Fibroblast of pulmonary artery (primary cell): ENCODE measurements around the gene DKK3.
A peak's percentile ranks its signal among the peaks of the same experiment; 100 is the strongest.

Source experiments
- DNase-seq: peaks from one replicate; pipeline ENCODE4 v3.0.0-alpha.2; 2010; ENCODE audit warnings: low read depth
- H3K4me3 ChIP-seq: replicated peaks from 2 replicates; pipeline ENCODE4 v1.5.1; 2011; ENCODE audit warnings: low read depth, mild to moderate bottlenecking, control low read depth, low read length, moderate library complexity
- TF ChIP-seq, protein P1 (sequence below): IDR thresholded peaks from 2 replicates; pipeline ENCODE4 v1.5.1; 2011; ENCODE audit warnings: mild to moderate bottlenecking, control low read depth, low read length, inconsistent platforms; ENCODE audit errors: missing control alignments

The DKK3 gene

DNA sequence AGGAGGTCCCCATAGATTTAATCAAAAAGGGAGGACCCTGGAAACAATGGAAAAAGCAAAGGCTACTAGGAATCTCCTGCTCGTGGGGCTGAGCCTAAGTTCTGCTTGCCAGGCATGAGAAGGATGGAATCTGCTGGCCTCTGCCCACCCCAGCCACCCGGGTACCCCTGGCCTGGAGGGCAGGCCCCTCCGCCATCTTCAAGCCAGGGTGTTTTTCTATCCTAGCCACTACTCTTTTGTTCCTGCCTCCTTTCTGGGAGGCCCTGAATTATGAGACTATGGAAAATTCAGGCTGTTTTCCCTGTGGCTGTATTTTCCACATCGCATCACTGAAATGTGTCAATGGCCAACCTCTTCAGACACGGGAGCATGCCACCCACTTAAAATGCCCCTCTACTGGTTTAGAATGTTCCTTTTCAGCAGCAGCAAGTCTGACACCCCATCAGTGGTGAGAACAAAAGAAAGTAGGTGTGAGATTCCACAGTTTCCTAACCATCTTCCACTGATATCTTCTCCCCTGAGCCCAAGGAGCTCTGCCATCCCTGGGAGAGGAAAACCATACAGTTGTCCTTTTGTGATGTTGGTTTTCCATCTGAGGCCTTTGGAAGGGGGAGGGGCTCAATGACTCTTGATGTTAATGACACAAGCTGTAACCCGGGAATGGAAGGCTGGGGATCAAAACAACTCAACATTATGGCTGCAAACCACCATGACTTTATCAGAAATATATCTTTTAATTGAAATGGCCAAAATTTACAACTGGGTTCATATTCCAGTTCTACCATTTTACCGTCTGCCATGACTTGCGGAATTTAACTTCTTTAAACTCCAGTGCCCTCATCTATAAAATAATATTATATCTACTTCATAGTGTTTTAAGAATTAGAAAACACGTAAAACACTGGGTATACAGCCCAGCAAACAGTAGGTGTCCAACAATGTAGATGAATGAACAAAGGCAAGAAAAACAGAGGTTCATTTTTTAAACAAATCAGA lies 22.2 kb downstream of the DKK3 start:
- TF ChIP-seq, protein P1, sequence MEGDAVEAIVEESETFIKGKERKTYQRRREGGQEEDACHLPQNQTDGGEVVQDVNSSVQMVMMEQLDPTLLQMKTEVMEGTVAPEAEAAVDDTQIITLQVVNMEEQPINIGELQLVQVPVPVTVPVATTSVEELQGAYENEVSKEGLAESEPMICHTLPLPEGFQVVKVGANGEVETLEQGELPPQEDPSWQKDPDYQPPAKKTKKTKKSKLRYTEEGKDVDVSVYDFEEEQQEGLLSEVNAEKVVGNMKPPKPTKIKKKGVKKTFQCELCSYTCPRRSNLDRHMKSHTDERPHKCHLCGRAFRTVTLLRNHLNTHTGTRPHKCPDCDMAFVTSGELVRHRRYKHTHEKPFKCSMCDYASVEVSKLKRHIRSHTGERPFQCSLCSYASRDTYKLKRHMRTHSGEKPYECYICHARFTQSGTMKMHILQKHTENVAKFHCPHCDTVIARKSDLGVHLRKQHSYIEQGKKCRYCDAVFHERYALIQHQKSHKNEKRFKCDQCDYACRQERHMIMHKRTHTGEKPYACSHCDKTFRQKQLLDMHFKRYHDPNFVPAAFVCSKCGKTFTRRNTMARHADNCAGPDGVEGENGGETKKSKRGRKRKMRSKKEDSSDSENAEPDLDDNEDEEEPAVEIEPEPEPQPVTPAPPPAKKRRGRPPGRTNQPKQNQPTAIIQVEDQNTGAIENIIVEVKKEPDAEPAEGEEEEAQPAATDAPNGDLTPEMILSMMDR, result no peak

DNA sequence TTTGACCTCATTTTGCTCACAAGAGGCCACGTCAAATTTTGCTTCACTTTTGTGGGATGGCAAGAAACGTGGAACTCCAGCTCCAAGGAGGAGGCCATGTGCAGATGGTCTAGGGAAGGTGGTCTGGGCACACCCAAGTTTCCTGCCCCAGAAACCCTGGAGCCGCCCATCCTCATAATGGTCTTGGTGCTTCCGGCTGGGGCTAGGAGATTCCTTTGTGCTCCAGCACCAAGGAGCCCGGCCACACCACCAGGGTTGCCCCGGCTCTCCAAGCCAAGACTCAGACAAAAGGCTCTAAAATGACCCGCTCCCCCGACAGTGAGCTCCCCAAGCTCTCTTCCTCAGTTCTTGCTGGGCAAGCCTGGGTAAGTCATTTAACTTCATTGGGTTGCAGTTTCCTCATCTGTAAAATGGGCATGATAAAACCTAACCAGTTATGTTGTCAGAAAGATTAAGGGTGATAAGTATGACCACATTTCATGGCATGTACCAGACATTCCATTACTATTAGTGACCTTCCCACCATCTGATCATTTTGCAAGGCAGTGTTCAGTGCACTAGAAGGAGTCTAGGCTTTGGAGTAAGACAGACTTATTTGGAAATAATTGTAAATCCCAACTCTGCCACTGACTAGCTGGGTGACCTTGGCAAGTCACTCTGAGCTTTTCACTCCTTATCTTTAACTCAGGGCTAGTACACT lies 23.3 kb downstream of the DKK3 start:
- peak; percentile 77 for DNase-seq

More for the DNA sequence above, 22.2 kb downstream of the DKK3 start:
- no peak overlapping the region for H3K4me3 ChIP-seq
- DNase-seq, result no peak

DNA sequence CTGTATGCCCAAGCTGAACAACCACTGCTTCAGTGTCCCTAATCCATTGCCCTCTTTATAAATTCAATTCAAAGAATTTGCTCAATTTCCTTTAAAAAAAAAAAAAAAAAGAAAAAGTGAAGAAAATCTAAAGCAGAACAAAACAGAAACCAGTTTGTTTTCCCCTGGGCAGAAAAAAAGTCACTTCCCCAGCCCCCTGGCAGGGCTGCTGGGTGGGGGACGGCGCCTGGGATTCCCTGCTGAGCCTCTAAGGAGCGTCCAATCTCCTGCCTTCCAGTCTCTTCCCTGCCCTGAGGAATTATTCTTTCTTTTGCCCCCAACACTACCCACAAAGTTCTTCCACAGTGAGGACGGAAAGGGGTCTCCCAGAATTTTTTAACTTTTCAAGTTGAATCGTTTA lies 23.9 kb downstream of the DKK3 start:
- TF ChIP-seq, protein P1, result no peak
- no peak overlapping the region for H3K4me3 ChIP-seq
- DNase-seq, result no peak

More for the DNA sequence above, 23.3 kb downstream of the DKK3 start:
- no peak overlapping the region for H3K4me3 ChIP-seq
- TF ChIP-seq, protein P1, result no peak

DNA sequence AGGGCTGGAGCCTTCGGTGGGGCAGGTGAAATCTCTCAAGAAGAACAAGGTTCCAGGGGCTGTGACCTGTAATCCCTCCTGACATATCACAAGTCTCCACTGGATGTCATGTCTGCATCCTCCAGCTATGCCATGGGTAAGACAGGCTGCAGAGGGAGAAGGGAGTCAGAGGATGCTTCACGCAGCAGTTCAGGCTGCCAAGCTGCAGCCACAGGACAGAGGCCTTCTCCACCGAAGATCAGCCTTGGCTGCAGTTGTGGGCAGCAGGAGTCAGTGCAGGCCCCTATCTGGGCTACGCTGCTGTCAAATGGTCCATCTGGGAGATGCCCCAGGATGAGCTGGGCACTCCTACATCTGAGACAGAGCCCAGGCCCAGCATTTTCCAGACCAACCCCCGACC lies 25.0 kb downstream of the DKK3 start:
- H3K4me3 ChIP-seq, result no peak overlapping the region
- DNase-seq, result no peak
- TF ChIP-seq, protein P1, result no peak

DNA sequence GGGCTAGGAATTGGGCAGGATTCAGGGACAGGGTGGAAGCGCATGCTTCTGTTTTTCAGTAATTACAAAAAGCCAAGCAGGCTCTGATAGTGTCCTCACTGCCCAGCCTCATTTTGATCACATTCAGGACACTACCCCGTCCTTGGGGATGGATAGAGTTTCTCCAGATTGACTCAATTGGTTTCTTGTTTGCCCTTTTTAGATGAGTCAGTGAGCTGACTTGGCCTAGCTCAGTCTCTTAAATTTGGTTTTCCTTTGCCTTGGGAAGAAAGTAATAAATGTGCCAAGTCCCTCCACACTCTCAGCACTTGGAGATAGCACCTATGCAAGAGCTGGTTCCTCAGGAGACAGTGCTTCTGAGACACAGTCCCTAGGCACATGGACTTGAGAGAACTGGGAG lies 25.5 kb downstream of the DKK3 start:
- TF ChIP-seq, protein P1, result no peak
- no peak overlapping the region for H3K4me3 ChIP-seq
- DNase-seq, result no peak

DNA sequence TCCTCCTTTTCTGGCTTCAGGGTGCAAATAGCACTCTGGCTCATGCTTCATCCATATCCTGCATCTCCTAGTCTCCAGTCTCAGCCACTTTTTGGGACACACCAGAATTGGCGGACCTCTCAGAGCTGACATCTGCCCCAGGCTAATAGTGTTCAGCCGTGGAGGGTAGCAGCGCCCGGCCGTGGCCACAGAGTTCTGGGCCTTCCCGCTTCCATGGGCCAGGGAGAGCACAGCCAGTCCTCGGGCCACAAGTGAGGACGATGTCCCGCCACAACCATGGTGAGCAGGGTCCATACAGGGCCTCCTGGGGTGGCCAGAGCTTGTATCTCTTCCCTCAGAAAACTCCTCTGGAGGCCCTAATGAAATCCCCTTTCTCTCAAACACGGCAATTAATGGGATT lies 26.0 kb downstream of the DKK3 start:
- TF ChIP-seq, protein P1, result no peak
- DNase-seq, result no peak

More for the DNA sequence above, 26.0 kb downstream of the DKK3 start:
- no peak overlapping the region for H3K4me3 ChIP-seq
